ENCODE measurements around the gene NAALADL1.
"Not testable (repeated sequence)": the region's sequence is repeated elsewhere in the genome, so short reads cannot be mapped to it uniquely, and the experiment has no call there.

Gene NAALADL1

DNA sequence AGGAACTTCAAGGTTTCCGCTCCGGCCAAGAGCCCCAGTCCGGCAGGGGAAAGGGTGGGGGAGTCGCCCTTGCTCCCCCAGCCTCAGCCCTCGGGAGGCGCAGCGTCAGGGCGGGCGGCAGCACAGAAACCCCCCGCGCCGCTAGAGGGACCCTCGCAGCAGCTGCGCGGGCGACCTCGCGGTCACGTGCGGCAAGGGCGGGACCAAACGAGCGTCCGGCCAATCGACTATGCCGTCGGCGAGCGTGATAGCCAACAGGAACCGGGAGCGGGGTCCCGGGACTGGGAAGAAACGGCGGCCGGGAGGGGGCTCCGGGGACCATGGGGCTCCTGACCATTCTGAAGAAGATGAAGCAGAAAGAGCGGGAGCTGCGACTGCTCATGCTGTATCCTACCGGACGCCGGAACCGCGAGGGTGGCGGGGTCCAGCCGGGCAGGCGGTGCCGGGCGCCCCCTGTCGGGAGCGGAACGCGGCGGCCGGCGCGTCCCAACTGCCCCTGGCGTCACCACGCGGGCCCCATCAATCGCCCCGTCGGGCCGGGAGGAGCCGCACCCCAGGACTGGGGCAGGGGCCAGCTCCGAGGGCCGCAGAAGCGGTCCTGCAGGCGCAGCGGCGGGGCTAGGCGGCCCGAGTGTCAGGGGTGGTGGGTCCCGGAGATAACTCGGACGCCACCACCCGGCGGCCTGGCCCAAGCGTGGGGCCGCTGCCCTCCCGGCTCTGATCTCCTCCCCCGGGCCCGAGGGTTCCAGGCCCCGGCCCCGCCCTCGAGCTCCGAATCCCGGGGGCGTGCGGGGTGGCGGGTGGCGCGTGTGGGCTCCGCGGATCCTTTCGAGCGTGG lies 44.2 kb downstream of the NAALADL1 start, which contains the start of gene ARL2:
ARL2 (plus strand) TSS at position 273 of the 838 bp plus-strand sequence; CDS start at position 321, 48 bp downstream.
- peak; percentile 88 for DNase-seq (ENCODE audit: low spot score)

DNA sequence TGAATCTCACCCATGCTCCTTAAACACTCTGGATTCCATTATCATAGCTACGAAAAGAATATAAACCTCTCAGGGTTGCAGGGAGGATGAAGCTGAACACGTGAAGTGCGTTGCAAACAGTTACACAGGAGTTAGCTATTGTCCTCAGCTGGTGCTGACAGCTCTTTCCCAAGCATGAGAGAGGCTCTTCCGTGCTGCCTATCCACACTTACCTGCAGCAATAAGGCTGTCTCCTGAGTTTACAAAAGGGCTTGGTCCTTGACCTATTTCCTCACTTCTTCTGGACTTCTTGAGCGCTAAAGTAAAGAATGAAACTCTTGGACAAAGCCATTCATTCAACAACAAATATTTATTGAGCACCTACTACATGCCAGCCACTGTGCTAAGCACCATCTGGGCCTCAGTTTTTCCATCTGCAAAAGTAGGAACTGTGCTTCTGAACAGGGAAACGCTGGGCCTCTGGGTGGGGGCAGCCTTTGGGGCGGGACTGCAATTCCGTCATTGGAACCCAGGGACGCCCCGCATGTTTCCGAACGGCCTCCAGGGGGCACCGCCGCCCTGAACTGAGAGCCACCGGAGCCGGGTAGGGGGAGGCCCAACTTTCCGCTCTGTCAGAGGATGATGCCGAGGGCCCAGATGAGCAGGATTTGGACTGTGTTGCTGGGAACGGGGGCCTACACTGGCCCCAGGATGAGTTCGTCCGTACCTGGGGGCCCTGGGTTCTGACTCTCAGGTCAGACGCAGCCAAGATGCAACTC lies 45.0 kb downstream of the NAALADL1 start:
- DNase-seq (ENCODE audit: low spot score) = peak; percentile 90

DNA sequence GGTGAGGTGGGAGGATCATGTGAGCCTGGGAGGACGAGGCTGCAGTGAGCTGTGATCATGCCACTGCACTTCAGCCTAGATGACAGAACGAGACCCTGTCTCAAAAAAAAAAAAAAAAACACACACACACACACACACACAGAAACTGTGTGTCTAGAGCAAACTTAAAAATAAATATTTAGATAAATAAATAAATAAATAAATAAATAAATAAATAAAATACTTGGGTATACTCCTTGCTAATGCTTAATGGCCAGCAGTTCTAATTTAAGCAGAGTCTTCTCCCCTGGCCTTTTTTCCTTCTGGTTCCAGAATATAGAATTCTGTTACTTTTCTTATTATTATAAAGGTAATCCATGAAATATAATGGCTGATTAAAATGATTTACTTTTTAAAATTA lies 49.5 kb downstream of the NAALADL1 start:
- no peak for DNase-seq (ENCODE audit: low spot score)

DNA sequence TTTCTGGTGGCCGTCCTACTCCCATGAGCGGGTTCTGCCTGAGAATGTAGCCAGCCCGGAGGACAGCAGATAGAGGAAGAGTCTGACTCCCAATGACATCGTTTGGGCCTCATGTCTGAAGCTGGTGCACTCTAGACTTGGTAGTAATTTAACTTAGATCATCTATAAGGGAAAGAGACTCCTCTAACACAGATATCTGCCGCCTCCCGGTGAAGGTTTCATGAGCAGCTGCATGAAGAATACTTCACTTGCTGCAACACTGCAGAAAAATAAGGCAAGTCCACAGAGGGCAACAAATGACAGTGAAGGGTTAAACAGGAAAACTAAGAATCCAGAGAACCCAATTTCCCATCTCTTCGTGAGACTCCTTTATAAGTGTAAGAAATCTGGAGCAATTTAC lies 50.3 kb downstream of the NAALADL1 start:
- no peak for DNase-seq (ENCODE audit: low spot score)

DNA sequence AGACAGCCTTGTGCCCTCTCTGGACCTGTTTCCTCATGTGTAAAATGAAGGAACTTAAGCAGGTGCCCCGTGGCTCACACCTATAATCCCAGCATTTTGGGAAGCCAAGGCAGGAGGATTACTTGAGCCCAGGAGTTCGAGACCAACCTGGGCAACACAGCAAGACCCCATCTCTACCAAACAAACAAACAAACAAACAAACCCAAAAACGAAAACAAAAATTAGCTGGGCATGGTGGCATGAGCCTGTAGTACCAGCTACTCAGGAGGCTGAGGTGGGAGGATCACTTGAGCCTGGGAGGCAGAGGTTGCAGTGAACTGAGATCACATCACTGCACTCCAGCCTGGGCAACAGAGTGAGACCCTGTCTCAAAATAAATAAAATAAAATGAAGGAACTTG lies 54.4 kb downstream of the NAALADL1 start:
- not testable (repeated sequence) for DNase-seq (ENCODE audit: low spot score)

DNA sequence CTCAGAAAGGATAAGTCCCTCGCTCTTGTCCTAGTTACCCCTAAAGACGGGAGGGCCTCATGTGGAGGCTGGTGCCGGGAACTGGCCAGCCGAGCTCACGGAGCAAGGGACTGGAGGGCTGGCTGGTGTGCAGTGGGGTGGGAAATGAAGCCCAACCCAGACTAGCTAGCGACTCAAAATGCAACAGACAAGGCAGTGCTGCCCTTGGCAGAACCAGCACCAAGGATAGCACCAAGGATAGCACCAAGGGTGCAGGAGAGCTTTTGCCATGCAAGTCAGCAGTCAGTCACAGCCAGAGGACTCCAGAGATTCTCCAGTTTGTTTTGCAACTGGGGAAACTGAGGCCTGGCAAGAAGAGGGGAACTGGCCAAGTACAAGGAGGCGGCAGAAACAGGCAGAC lies 55.1 kb downstream of the NAALADL1 start:
- DNase-seq (ENCODE audit: low spot score) = no peak

DNA sequence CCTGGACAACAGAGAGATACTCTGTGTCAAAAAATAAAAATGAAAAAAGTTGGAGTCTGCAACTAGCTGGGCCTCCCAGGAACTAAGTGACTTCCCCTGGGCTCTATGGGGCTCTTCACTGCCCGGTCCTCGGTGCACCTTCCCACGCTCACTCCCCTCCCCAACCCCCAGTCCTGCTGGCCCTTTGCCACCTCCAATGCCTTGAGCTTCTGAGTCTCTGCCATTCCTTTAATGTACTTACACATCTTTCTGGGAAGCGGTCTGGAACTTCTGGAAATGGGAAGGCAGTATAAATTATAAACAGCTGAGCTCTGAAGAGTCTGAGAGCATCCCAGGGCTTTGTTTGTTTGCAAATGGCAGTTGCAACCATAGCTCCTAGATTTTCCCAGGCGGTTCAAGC lies 55.6 kb downstream of the NAALADL1 start:
- DNase-seq (ENCODE audit: low spot score) = no peak

DNA sequence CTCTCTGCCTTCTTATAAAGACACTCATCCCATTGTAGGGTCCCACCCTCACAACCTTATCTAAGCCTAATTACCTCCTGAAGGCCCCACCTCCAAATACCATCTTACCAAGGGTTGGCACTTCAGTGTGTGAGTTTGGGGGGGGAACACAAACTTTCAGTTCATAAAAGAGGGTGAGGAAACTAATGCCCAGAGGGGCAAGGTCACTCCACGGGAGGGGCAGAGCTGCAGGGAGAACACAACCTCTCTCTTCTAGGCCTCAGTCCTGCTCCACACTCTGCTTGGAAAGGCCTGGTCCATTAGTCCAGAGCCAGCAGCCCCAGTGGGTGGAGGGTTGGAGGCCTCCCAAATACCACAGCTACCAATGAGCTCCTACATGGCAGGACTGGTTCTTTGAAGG lies 58.9 kb downstream of the NAALADL1 start:
- DNase-seq (ENCODE audit: low spot score) = no peak

DNA sequence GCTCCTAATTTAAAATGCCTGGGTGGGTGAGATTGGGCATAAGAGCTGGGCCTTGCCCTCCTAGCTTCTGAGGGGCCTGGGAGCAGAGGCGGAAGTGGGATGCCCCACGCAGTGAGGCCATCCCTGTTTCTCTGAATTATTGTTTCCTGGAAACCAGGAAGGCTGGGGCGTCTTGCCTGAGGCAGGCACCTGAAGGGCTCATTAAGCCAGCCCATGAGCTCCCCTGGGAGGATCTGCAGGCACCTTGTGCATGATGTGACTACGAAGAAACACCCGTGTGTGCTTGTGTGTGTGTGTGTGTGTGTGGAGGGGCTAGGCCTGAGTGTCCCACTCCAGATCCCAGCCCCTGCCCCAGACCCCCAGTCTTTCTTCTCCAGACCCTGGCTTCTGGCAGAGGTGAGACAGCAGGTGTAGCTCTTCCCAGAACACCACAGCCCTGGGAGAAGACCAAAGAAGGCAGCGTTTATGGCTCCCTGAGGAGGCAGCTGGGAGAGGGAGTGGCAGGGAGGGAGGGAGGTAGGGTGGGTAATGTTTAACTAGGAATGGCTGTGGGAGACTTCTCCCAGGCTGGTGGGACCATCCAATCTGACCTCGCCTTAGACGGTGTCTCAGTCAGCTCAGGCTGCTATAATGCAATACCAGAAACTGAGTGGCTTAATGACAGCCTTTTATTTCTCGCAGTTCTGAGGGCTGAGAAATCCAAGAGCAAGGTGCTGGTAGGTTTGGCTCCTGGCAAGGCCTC lies 59.5 kb downstream of the NAALADL1 start:
- DNase-seq (ENCODE audit: low spot score) = peak; percentile 2

DNA sequence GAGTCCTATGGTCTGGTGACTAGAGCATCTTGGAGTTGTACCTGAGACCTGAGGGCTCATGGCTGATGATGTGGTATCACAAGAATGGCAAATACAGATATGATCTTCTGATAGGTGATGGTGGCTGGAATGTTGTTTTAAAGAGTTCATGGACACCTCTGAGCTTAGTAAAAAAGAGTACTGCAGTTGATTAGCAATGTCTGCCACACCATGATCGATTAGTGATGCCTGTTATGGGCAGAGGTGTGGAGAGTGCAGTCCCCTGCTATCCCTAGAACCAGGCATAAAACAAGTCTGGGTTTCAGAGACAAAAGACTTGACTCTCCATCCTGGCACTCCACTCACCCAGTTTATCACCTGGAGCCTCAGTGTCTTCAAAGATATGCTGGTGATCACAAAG lies 60.2 kb downstream of the NAALADL1 start:
- DNase-seq (ENCODE audit: low spot score) = no peak

DNA sequence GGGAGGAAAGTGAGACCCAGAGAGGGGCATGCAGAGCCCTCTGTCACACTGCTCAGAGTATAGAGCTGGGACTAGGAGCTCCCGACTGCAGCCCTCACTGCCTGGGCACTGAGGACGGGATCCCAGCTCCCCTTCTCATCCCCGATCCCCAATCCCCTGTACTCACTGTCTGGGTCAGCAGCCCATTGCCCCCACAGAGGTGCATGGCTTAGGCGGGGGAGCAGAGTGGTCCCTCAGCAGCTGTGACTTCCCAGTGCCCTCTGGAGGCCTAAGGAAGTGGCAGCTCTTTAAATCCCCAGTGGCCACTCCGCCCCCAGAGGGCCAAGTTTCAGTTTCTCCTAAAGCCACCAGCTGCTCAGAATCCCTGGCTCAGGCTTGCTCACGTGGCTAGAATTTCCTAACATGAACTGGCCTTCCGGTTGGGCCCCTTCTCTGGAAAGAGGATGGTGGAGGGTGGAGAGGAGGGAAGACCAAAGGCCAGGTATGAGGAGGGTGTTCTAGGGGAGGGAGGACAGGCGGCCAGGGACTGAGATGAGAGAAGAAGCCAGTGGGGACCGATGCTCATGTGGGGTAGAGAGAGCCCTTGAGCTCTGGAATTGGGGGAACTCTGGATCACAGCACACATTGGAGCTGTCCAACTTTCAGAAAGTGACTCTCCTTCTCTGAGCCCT lies 61.5 kb downstream of the NAALADL1 start, which contains the start of gene BATF2:
BATF2 (minus strand) TSS at position 262 of the 671 bp plus-strand sequence; CDS start at position 205, 57 bp downstream.
- DNase-seq (ENCODE audit: low spot score) = no peak

DNA sequence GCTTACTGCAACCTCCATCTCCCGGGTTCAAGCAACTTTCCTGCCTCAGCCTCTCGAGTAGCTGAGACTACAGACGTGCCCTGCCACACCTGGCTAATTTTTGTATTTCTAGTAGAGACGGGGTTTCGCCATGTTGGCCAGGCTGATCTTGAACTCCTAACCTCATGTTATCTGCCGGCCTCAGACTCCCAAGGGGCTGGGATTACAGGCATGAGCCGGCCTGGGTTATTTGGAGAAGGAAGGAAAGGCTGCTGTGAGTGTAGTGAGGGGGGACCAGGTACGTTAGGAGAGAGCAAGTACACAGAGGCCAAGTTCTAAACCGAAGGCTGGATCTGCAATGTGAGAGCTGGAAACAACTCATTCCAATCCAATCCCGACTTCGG lies 62.0 kb downstream of the NAALADL1 start:
- no peak for DNase-seq (ENCODE audit: low spot score)

Measured in CD4-positive, alpha-beta T cell treated with Interleukin-15 for 4 hours (primary cell).